ENCODE data around the gene GRIN2A.
A peak's percentile ranks its signal among the peaks of the same experiment; 100 is the strongest.

Gene GRIN2A

GRCh38 chr16:10180771-10181163 lies 1.5 kb downstream of the GRIN2A start:
- Histone ChIP-seq H3K9me3 (ENCODE audit: low read length) (no peaks in the 10 kb centered on the region), H3K4me3 (ENCODE audit: low read depth in 1 of 2, low read length in 2 of 2) (peak overlapping the region; percentile 28 to 45), H3K36me3 (ENCODE audit: insufficient read depth, low read length) (no peaks in the 10 kb centered on the region), H3K27ac (ENCODE audit: low read depth, low read length) (no peak overlapping the region), H3K27me3 (ENCODE audit: control insufficient read depth in 1 of 2, insufficient read depth in 2 of 2, low read length in 2 of 2) (peaks cover 13 to 45% of the 10 kb centered on the region in 2 donors), H3K9ac (ENCODE audit: low read length) (no peak overlapping the region), H3K4me1 (ENCODE audit: insufficient read depth, low read length) (peaks cover 6% of the 10 kb centered on the region)

- Histone ChIP-seq H3K4me1 (ENCODE audit: insufficient read depth, low read length) (peaks cover 6% of the 10 kb centered on the region), H3K9me3 (ENCODE audit: low read length) (no peaks in the 10 kb centered on the region), H3K27me3 (ENCODE audit: control insufficient read depth in 1 of 2, insufficient read depth in 2 of 2, low read length in 2 of 2) (peaks cover 13 to 42% of the 10 kb centered on the region in 2 donors), H3K9ac (ENCODE audit: low read length) (no peak overlapping the region), H3K4me3 (ENCODE audit: low read depth in 1 of 2, low read length in 2 of 2) (no peak overlapping the region), H3K36me3 (ENCODE audit: insufficient read depth, low read length) (no peaks in the 10 kb centered on the region), H3K27ac (ENCODE audit: low read depth, low read length) (no peak overlapping the region)
Observed at GRCh38 chr16:10180042-10180770, 2.0 kb downstream of the GRIN2A start.

DNA sequence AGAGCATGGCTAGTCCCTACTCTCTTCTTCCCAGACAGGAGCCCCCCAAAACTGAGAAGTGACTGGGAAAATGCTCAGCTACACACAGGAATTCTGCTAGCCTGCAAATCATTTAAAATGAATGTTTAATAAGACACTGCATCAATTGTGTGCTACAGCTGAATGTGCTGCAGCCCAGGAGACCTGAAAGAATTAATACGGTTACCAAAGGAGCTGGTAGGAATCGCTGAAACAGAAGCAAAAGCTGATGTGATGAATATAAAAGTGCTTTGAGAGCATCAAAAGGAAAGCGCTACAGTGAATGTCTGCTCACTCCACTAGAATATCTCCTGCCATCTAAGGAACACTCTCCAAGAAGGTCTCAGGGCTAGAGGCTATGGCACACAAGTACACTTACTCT lies 3.7 kb downstream of the GRIN2A start:
- Histone ChIP-seq H3K4me1 (ENCODE audit: insufficient read depth, low read length) (peaks cover 6% of the 10 kb centered on the region), H3K27ac (ENCODE audit: low read depth, low read length) (no peak overlapping the region), H3K9ac (ENCODE audit: low read length) (no peak overlapping the region), H3K4me3 (ENCODE audit: low read depth in 1 of 2, low read length in 2 of 2) (no peak overlapping the region), H3K27me3 (ENCODE audit: control insufficient read depth in 1 of 2, insufficient read depth in 2 of 2, low read length in 2 of 2) (peaks cover 1 to 36% of the 10 kb centered on the region in 2 donors), H3K36me3 (ENCODE audit: insufficient read depth, low read length) (no peaks in the 10 kb centered on the region), H3K9me3 (ENCODE audit: low read length) (no peaks in the 10 kb centered on the region)

DNA sequence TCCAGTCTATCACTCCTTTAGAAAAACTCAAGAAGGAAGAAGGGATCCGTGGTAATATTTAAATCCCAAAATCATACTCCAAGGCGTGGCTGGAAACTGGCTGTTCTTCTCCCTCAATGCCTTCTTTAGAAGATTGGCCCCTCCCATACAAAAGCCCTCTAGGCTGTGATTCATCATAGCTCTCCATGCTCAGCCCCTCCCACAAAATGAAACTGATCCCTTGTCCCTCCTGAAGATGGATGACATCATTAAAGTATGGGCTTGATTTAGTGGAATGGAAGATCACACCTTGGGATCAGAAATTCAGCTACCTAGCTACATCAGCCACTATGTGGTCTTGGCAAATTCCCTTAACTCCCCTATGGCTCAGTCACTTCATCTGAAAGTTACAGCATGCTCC lies 4.1 kb downstream of the GRIN2A start:
- H3K4me1 ChIP-seq (ENCODE audit: insufficient read depth, low read length), result peaks cover 6% of the 10 kb centered on the region
- no peak overlapping the region for H3K4me3 ChIP-seq (ENCODE audit: low read depth in 1 of 2, low read length in 2 of 2)
- peaks cover 0 to 31% of the 10 kb centered on the region in 2 donors for H3K27me3 ChIP-seq (ENCODE audit: control insufficient read depth in 1 of 2, insufficient read depth in 2 of 2, low read length in 2 of 2)

DNA sequence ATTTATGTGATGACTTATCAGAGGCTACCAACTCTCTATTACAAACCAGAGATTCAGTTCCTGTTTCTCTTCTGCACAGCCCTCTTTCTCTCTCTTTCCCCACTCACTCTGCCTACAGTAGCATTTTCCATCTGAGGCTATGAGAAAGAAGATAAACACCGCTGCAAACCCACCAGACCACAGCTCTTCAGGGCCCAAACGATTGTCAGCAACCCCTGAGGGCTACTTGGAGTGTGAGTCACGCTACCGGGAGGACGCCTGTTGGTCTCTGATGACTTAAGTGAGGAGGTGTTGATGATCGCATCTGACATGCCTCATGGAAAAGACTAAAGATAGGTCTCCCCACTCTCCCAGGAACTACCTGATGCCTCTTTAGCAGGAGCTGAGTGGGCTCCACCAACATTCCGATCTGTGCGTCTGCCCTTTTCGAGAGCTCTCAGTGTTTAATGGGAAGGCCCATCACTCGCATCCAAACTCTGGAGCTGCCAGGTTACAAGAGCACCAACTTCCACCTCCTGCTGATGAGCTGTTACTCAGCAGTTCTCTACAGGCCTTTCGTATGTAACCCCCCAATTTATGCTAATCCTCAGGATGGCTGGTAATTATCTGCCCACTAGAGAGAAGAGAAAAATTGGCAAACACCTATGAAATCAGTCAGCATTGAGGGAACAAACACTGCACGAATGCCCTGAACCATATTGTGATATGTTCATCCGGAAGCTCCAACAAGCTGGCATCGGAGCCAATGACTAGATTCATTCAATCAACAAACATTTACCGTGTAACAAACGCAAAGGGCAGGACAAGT lies 9.2 kb downstream of the GRIN2A start:
- H3K4me1 ChIP-seq (ENCODE audit: insufficient read depth, low read length), result no peaks in the 10 kb centered on the region
- no peaks in the 10 kb centered on the region for H3K9me3 ChIP-seq (ENCODE audit: low read length)
- H3K4me3 ChIP-seq (ENCODE audit: low read depth in 1 of 2, low read length in 2 of 2), result no peak overlapping the region
- no peak overlapping the region for H3K27ac ChIP-seq (ENCODE audit: low read depth, low read length)
- H3K27me3 ChIP-seq (ENCODE audit: control insufficient read depth in 1 of 2, insufficient read depth in 2 of 2, low read length in 2 of 2), result no peaks in the 10 kb centered on the region
- no peaks in the 10 kb centered on the region for H3K36me3 ChIP-seq (ENCODE audit: insufficient read depth, low read length)
- H3K9ac ChIP-seq (ENCODE audit: low read length), result no peak overlapping the region

More for the DNA sequence above, 4.1 kb downstream of the GRIN2A start:
- Histone ChIP-seq H3K36me3 (ENCODE audit: insufficient read depth, low read length) (no peaks in the 10 kb centered on the region), H3K27ac (ENCODE audit: low read depth, low read length) (no peak overlapping the region), H3K9ac (ENCODE audit: low read length) (no peak overlapping the region), H3K9me3 (ENCODE audit: low read length) (no peaks in the 10 kb centered on the region)

DNA sequence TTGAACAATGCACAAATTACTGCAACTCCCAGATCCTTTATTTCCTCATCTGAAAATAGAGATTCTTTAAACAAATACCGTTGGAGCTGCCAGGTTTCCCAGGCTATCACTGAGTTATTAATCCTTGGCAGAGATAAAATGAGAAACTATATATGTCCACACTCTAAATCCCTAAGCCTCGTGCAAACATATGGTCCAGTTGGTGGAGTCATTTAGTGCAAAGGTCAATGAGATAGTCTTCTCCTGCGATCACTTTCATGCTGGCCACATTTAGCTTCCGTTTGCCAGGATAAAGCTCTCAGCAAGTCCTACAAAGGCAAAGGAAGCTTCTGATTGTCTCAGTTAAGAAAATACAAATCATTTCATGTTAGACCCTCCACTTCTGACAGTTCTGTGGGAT lies 11.0 kb downstream of the GRIN2A start:
- Histone ChIP-seq H3K9ac (ENCODE audit: low read length) (no peak overlapping the region), H3K4me1 (ENCODE audit: insufficient read depth, low read length) (peaks cover 3% of the 10 kb centered on the region), H3K27me3 (ENCODE audit: control insufficient read depth in 1 of 2, insufficient read depth in 2 of 2, low read length in 2 of 2) (no peaks in the 10 kb centered on the region), H3K9me3 (ENCODE audit: low read length) (no peaks in the 10 kb centered on the region), H3K4me3 (ENCODE audit: low read depth in 1 of 2, low read length in 2 of 2) (no peak overlapping the region), H3K27ac (ENCODE audit: low read depth, low read length) (no peak overlapping the region), H3K36me3 (ENCODE audit: insufficient read depth, low read length) (no peaks in the 10 kb centered on the region)

GRCh38 chr16:10169904-10170410 lies 12.3 kb downstream of the GRIN2A start:
- Histone ChIP-seq H3K4me3 (ENCODE audit: low read depth in 1 of 2, low read length in 2 of 2) (no peak overlapping the region), H3K9me3 (ENCODE audit: low read length) (no peaks in the 10 kb centered on the region), H3K36me3 (ENCODE audit: insufficient read depth, low read length) (no peaks in the 10 kb centered on the region), H3K27me3 (ENCODE audit: control insufficient read depth in 1 of 2, insufficient read depth in 2 of 2, low read length in 2 of 2) (no peaks in the 10 kb centered on the region), H3K4me1 (ENCODE audit: insufficient read depth, low read length) (peaks cover 3% of the 10 kb centered on the region), H3K9ac (ENCODE audit: low read length) (no peak overlapping the region), H3K27ac (ENCODE audit: low read depth, low read length) (no peak overlapping the region)

DNA sequence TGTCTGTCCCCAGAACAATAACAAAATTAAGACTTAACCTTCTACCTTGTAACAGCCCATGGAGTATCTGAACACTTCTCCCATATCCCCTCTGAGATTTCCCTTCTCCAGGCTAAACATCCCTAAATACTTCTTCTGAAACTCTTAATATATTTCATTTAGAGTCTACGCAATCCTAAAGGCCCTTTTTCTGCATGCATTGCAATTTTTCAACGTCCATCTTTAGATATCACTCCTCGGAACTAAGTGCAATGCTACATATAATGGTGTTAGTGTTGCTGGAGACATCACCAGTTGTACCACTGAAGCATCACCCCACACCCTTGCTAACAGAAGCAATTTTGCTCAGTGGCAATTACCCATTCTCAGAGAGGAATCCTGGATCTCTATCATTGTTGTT lies 13.2 kb downstream of the GRIN2A start:
- Histone ChIP-seq H3K4me1 (ENCODE audit: insufficient read depth, low read length) (peaks cover 3% of the 10 kb centered on the region), H3K9ac (ENCODE audit: low read length) (no peak overlapping the region), H3K4me3 (ENCODE audit: low read depth in 1 of 2, low read length in 2 of 2) (no peak overlapping the region), H3K27ac (ENCODE audit: low read depth, low read length) (no peak overlapping the region), H3K27me3 (ENCODE audit: control insufficient read depth in 1 of 2, insufficient read depth in 2 of 2, low read length in 2 of 2) (no peaks in the 10 kb centered on the region), H3K36me3 (ENCODE audit: insufficient read depth, low read length) (no peaks in the 10 kb centered on the region), H3K9me3 (ENCODE audit: low read length) (no peaks in the 10 kb centered on the region)

GRCh38 chr16:10168258-10168657 lies 14.0 kb downstream of the GRIN2A start:
- peaks cover 6% of the 10 kb centered on the region for H3K4me1 ChIP-seq (ENCODE audit: insufficient read depth, low read length)
- no peaks in the 10 kb centered on the region for H3K9me3 ChIP-seq (ENCODE audit: low read length)
- H3K27me3 ChIP-seq (ENCODE audit: control insufficient read depth in 1 of 2, insufficient read depth in 2 of 2, low read length in 2 of 2), result no peaks in the 10 kb centered on the region
- no peak overlapping the region for H3K9ac ChIP-seq (ENCODE audit: low read length)
- no peaks in the 10 kb centered on the region for H3K36me3 ChIP-seq (ENCODE audit: insufficient read depth, low read length)
- H3K27ac ChIP-seq (ENCODE audit: low read depth, low read length), result no peak overlapping the region
- H3K4me3 ChIP-seq (ENCODE audit: low read depth in 1 of 2, low read length in 2 of 2), result no peak overlapping the region

- H3K27me3 ChIP-seq (ENCODE audit: control insufficient read depth in 1 of 2, insufficient read depth in 2 of 2, low read length in 2 of 2), result no peaks in the 10 kb centered on the region
- no peak overlapping the region for H3K4me3 ChIP-seq (ENCODE audit: low read depth in 1 of 2, low read length in 2 of 2)
- peaks cover 9% of the 10 kb centered on the region for H3K4me1 ChIP-seq (ENCODE audit: insufficient read depth, low read length)
- H3K27ac ChIP-seq (ENCODE audit: low read depth, low read length), result no peak overlapping the region
- no peak overlapping the region for H3K9ac ChIP-seq (ENCODE audit: low read length)
- no peaks in the 10 kb centered on the region for H3K9me3 ChIP-seq (ENCODE audit: low read length)
- no peaks in the 10 kb centered on the region for H3K36me3 ChIP-seq (ENCODE audit: insufficient read depth, low read length)
Observed at GRCh38 chr16:10165643-10166042, 16.6 kb downstream of the GRIN2A start.

GRCh38 chr16:10162981-10163380 lies 19.2 kb downstream of the GRIN2A start:
- Histone ChIP-seq H3K4me3 (ENCODE audit: low read depth in 1 of 2, low read length in 2 of 2) (no peak overlapping the region), H3K27ac (ENCODE audit: low read depth, low read length) (no peak overlapping the region), H3K9ac (ENCODE audit: low read length) (no peak overlapping the region), H3K36me3 (ENCODE audit: insufficient read depth, low read length) (no peaks in the 10 kb centered on the region), H3K4me1 (ENCODE audit: insufficient read depth, low read length) (peaks cover 9% of the 10 kb centered on the region), H3K27me3 (ENCODE audit: control insufficient read depth in 1 of 2, insufficient read depth in 2 of 2, low read length in 2 of 2) (no peaks in the 10 kb centered on the region), H3K9me3 (ENCODE audit: low read length) (no peaks in the 10 kb centered on the region)
